Measurements from ENCODE around the gene CA10.

CA10 gene

DNA sequence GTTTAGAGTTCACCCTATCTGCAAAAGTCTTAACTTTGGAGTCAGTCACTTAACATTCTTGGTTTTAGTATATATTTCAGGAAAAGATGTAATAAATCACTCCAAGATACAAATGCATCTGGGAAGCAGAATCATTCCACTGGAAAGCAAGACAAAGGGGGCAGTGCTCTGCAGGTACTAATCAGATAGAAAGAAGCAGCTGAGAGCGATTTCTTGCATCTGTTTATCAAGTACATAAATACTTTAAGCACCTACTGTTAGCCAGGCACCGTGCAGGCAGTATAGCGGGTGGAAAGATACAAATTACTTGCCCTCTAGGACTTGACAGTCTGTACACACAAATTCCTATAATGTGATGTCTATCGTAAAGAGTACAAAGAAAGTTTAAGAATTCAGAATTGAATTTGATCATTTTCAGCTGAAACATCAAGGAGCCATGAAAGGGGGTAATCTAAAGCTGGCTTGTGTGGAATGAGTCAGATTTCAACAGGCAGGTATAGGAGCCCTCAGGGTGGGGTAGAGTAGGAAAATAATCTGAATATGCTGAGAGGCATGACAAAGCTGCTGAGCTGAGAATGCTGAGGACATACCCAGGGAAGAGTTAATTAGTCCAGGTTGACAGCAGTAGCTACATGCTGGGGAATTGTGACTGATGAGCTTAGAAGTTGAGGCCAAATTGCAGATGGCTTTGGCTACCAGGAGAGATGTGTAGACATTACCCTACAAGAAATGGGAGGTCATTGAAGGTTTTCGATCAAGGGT lies 110.2 kb downstream of the CA10 start:
- TF ChIP-seq SUZ12 (IDR thresholded peaks at IDR 0.05; ENCODE audit: extremely low read depth, insufficient read depth, insufficient read length), result no peak
- no peak for TF ChIP-seq YY1 (IDR thresholded peaks at IDR 0.05; ENCODE audit: insufficient read depth, insufficient read length)
- no peak for TF ChIP-seq ZNF274 (IDR thresholded peaks at IDR 0.05; ENCODE audit: low read depth, low read length)
- no peaks in the 10 kb centered on the region for H3K9me3 ChIP-seq (ENCODE audit: insufficient read depth, low read length)
- H3K36me3 ChIP-seq (ENCODE audit: insufficient read depth, insufficient read length, low read length), result no peaks in the 10 kb centered on the region
- no peaks in the 10 kb centered on the region for H3K4me1 ChIP-seq (ENCODE audit: insufficient read depth, insufficient read length)
- no peak overlapping the region for H3K4me3 ChIP-seq (ENCODE audit: insufficient read length, low read depth)
- H3K27me3 ChIP-seq (ENCODE audit: insufficient read depth, insufficient read length), result no peaks in the 10 kb centered on the region
- no peak for DNase-seq (ENCODE audit: low read depth, low spot score)
- no peak overlapping the region for H3K9ac ChIP-seq (ENCODE audit: insufficient read length, low read depth)

DNA sequence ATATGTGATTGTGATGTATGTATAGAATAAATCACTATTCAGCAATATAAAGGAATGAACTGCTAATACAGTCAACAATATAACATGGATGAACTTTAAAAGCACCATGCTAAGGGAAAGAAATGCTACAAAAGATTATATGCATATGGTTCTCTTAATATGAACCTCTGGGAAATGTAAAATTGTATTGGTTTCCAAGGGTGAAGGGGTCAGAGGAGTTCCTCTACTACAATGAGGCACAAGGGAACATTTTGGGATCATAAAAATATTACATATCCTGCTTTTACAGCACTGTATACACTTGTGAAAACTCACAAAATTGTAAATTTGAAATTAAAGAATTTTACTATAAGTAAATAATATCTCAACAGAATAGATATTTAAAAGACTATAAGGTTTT lies 111.4 kb downstream of the CA10 start:
- no peak overlapping the region for H3K9ac ChIP-seq (ENCODE audit: insufficient read length, low read depth)
- no peak for DNase-seq (ENCODE audit: low read depth, low spot score)
- H3K9me3 ChIP-seq (ENCODE audit: insufficient read depth, low read length), result no peaks in the 10 kb centered on the region
- no peaks in the 10 kb centered on the region for H3K4me1 ChIP-seq (ENCODE audit: insufficient read depth, insufficient read length)
- no peak overlapping the region for H3K4me3 ChIP-seq (ENCODE audit: insufficient read length, low read depth)
- no peaks in the 10 kb centered on the region for H3K27me3 ChIP-seq (ENCODE audit: insufficient read depth, insufficient read length)
- TF ChIP-seq YY1 (IDR thresholded peaks at IDR 0.05; ENCODE audit: insufficient read depth, insufficient read length), result no peak
- no peak for TF ChIP-seq ZNF274 (IDR thresholded peaks at IDR 0.05; ENCODE audit: low read depth, low read length)
- no peak for TF ChIP-seq SUZ12 (IDR thresholded peaks at IDR 0.05; ENCODE audit: extremely low read depth, insufficient read depth, insufficient read length)
- H3K36me3 ChIP-seq (ENCODE audit: insufficient read depth, insufficient read length, low read length), result no peaks in the 10 kb centered on the region

DNA sequence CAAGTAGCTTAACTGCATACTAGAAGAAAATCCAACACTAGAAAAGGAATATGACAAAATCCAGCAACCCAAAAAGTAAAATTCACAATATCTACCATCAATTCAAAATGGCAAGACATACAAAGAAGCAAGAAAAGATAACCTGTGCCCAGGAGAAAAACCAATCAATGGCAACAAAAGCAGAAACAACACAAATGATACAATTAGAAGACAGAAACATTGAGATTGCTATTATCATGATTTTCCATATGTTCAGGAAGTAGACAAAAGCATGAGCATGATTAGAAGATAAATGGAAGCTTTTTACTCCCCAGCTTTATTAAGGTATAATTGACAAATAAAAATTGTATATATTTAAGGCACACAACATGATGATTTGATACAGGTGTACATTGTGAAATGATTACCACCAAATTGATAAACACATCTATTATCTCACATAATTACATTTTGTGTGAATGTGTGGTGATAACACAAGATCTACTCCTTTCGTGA lies 117.3 kb downstream of the CA10 start:
- TF ChIP-seq ZNF274 (IDR thresholded peaks at IDR 0.05; ENCODE audit: low read depth, low read length) (no peak), YY1 (IDR thresholded peaks at IDR 0.05; ENCODE audit: insufficient read depth, insufficient read length) (no peak), SUZ12 (IDR thresholded peaks at IDR 0.05; ENCODE audit: extremely low read depth, insufficient read depth, insufficient read length) (no peak)
- no peak for DNase-seq (ENCODE audit: low read depth, low spot score)
- Histone ChIP-seq H3K27me3 (ENCODE audit: insufficient read depth, insufficient read length) (no peaks in the 10 kb centered on the region), H3K36me3 (ENCODE audit: insufficient read depth, insufficient read length, low read length) (no peaks in the 10 kb centered on the region), H3K9ac (ENCODE audit: insufficient read length, low read depth) (no peak overlapping the region), H3K4me1 (ENCODE audit: insufficient read depth, insufficient read length) (no peaks in the 10 kb centered on the region), H3K9me3 (ENCODE audit: insufficient read depth, low read length) (no peaks in the 10 kb centered on the region), H3K4me3 (ENCODE audit: insufficient read length, low read depth) (no peak overlapping the region)

DNA sequence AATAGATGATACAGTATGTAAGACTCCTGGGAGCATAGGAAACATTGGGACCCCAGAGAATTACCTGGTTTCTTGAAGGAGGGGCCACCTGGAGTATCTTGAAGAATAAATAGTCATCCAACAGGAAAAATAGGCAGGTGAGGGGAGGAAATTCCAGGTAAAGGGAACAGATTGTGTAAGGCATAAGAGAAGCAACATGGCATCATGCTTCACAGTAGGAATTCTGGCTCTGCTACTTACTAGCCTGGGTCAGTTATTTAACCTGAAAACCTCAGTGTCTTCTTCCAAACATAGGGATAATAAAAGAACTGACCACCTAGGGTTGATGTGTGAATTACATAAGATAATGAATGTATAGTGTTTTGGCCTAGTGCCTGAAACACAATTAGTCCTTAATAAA lies 122.1 kb downstream of the CA10 start:
- H3K4me1 ChIP-seq (ENCODE audit: insufficient read depth, insufficient read length), result no peaks in the 10 kb centered on the region
- DNase-seq (ENCODE audit: low read depth, low spot score), result no peak
- no peak overlapping the region for H3K9ac ChIP-seq (ENCODE audit: insufficient read length, low read depth)
- no peaks in the 10 kb centered on the region for H3K9me3 ChIP-seq (ENCODE audit: insufficient read depth, low read length)
- H3K4me3 ChIP-seq (ENCODE audit: insufficient read length, low read depth), result no peak overlapping the region
- no peaks in the 10 kb centered on the region for H3K36me3 ChIP-seq (ENCODE audit: insufficient read depth, insufficient read length, low read length)
- TF ChIP-seq SUZ12 (IDR thresholded peaks at IDR 0.05; ENCODE audit: extremely low read depth, insufficient read depth, insufficient read length) (no peak), ZNF274 (IDR thresholded peaks at IDR 0.05; ENCODE audit: low read depth, low read length) (no peak), YY1 (IDR thresholded peaks at IDR 0.05; ENCODE audit: insufficient read depth, insufficient read length) (no peak)
- H3K27me3 ChIP-seq (ENCODE audit: insufficient read depth, insufficient read length), result no peaks in the 10 kb centered on the region

DNA sequence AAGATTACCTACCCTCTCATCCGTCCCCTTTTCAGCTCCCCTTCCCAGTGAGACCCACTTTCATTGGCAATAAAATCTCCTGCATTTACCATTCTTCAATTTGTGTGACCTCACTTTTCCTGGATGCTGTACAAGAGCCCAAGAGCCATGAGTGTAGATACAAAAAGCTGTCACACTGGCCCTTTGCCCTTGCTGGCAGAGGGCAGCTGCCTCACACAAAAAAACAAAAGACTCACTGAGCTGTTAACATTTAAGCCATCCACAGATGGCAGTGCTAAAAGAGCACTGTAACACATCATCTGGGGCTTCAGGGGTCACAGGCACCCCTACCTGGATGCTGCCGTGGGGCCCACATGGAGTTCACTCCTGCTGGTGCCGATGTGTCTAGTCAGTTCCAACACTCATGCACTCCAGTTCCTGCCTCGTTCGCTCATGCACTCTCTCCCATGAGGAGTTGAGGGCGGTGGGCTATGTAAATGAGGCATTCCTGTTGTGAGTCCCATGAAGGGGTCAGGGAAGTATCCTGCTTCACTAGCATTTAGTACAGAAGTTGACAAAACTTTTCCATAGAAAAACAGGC lies 123.1 kb downstream of the CA10 start:
- H3K4me1 ChIP-seq (ENCODE audit: insufficient read depth, insufficient read length), result no peaks in the 10 kb centered on the region
- no peak for TF ChIP-seq SUZ12 (IDR thresholded peaks at IDR 0.05; ENCODE audit: extremely low read depth, insufficient read depth, insufficient read length)
- no peak for TF ChIP-seq YY1 (IDR thresholded peaks at IDR 0.05; ENCODE audit: insufficient read depth, insufficient read length)
- no peak for TF ChIP-seq ZNF274 (IDR thresholded peaks at IDR 0.05; ENCODE audit: low read depth, low read length)
- H3K9ac ChIP-seq (ENCODE audit: insufficient read length, low read depth), result no peak overlapping the region
- no peaks in the 10 kb centered on the region for H3K9me3 ChIP-seq (ENCODE audit: insufficient read depth, low read length)
- H3K27me3 ChIP-seq (ENCODE audit: insufficient read depth, insufficient read length), result no peaks in the 10 kb centered on the region
- no peak overlapping the region for H3K4me3 ChIP-seq (ENCODE audit: insufficient read length, low read depth)
- H3K36me3 ChIP-seq (ENCODE audit: insufficient read depth, insufficient read length, low read length), result no peaks in the 10 kb centered on the region
- DNase-seq (ENCODE audit: low read depth, low spot score), result no peak

DNA sequence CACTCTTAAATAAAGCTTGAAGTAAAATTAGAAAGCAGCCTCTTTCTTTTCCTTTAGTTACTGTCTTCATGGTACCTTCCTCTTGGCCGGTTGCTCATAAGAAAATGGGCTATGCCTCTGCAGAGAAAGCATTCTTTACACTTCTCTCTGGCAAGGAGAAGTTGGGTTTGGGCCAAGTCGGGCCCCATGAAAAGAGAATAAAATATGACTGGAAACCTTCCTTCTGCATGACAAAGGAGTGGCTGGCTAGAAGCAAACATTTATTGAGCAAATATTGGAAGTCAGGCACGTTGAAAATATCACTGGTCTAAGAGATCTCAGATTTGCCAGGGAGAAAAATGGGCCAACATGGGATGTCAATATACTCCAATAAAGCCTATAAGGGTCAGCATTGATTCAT lies 126.1 kb downstream of the CA10 start:
- Histone ChIP-seq H3K4me1 (ENCODE audit: insufficient read depth, insufficient read length) (no peaks in the 10 kb centered on the region), H3K4me3 (ENCODE audit: insufficient read length, low read depth) (no peak overlapping the region), H3K9ac (ENCODE audit: insufficient read length, low read depth) (no peak overlapping the region), H3K27me3 (ENCODE audit: insufficient read depth, insufficient read length) (no peaks in the 10 kb centered on the region), H3K36me3 (ENCODE audit: insufficient read depth, insufficient read length, low read length) (no peaks in the 10 kb centered on the region), H3K9me3 (ENCODE audit: insufficient read depth, low read length) (no peaks in the 10 kb centered on the region)
- DNase-seq (ENCODE audit: low read depth, low spot score), result no peak
- TF ChIP-seq ZNF274 (IDR thresholded peaks at IDR 0.05; ENCODE audit: low read depth, low read length) (no peak), YY1 (IDR thresholded peaks at IDR 0.05; ENCODE audit: insufficient read depth, insufficient read length) (no peak), SUZ12 (IDR thresholded peaks at IDR 0.05; ENCODE audit: extremely low read depth, insufficient read depth, insufficient read length) (no peak)

DNA sequence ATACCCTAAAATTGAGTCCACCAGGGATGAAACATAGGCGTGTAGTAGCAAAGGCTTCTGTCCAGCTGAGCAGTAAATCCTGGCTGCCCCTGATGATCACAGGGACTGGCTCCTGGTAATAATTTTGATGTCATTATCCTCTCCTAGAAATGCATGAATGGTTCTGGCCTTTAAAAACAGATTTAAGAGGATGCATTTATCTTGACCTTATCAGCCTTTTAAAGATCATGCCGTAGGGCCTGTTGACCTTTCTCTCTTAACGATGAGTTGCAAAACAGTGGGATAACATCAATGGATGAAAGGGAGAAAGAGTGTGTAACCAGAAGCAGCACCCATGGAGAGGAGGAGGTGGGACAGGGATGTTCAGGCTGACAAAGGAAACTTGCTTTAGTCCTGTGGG lies 128.5 kb downstream of the CA10 start:
- Histone ChIP-seq H3K9me3 (ENCODE audit: insufficient read depth, low read length) (no peaks in the 10 kb centered on the region), H3K27me3 (ENCODE audit: insufficient read depth, insufficient read length) (no peaks in the 10 kb centered on the region), H3K36me3 (ENCODE audit: insufficient read depth, insufficient read length, low read length) (no peaks in the 10 kb centered on the region), H3K9ac (ENCODE audit: insufficient read length, low read depth) (no peak overlapping the region), H3K4me3 (ENCODE audit: insufficient read length, low read depth) (no peak overlapping the region), H3K4me1 (ENCODE audit: insufficient read depth, insufficient read length) (no peaks in the 10 kb centered on the region)
- DNase-seq (ENCODE audit: low read depth, low spot score), result no peak
- TF ChIP-seq YY1 (IDR thresholded peaks at IDR 0.05; ENCODE audit: insufficient read depth, insufficient read length) (no peak), SUZ12 (IDR thresholded peaks at IDR 0.05; ENCODE audit: extremely low read depth, insufficient read depth, insufficient read length) (no peak), ZNF274 (IDR thresholded peaks at IDR 0.05; ENCODE audit: low read depth, low read length) (no peak)
